PC-9 (cell line): ENCODE data around the gene CLCN3. TPM values are rescaled to one million over a fixed set of nuclear protein-coding genes. Genes with fewer than 3 reads are reported as not detected.

Experiments
- BruUV-seq: library from RNA; stranded (reverse); fragments of 400-500 nt; replicated peaks from 2 replicates; lab custom pipeline; 2021; lab: Mats Ljungman, UMichigan
- CTCF ChIA-PET: fragments of 300-600 bp; sonication (Branson Sonifier 250); formaldehyde crosslinking; loops from one replicate; lab custom pipeline; 2022; ENCODE audit warnings: antibody characterized with exemption; lab: Charles Lee
- POLR2A ChIA-PET: fragments of 300-600 bp; sonication (Branson Sonifier 250); formaldehyde crosslinking; loops from one replicate; lab custom pipeline; 2022; ENCODE audit warnings: antibody characterized with exemption; ENCODE audit not compliant: unreplicated experiment; lab: Charles Lee
- DNase-seq, 2 experiments: peaks; one replicate each; pipeline versions ENCODE4 v3.0.0 to v3.0.0-alpha.2; 2015 to 2022; ENCODE audit warnings: mixed read lengths in 1 of 2
- H2AFZ ChIP-seq: fragments of 200-600 bp; sonication (generic); 2 replicates; pipeline ENCODE4 v1.8.1; 2017; ENCODE audit warnings: antibody characterized with exemption
- H3F3A ChIP-seq: fragments of 200-600 bp; sonication (generic); 2 replicates; pipeline ENCODE4 v1.8.1; 2017; ENCODE audit warnings: antibody characterized with exemption, mild to moderate bottlenecking, low read depth; ENCODE audit not compliant: insufficient read depth
- H3K27ac ChIP-seq: fragments of 200-600 bp; sonication (generic); 2 replicates; pipeline ENCODE4 v1.6.1; 2016; ENCODE audit warnings: mixed run types
- H3K27me3 ChIP-seq: fragments of 200-600 bp; sonication (generic); 2 replicates; pipeline ENCODE4 v1.6.1; 2016; ENCODE audit warnings: low read depth, mixed run types; ENCODE audit not compliant: insufficient read depth
- H3K36me3 ChIP-seq: fragments of 200-600 bp; sonication (generic); 2 replicates; pipeline ENCODE4 v1.6.1; 2016; ENCODE audit warnings: low read depth, mixed run types
- H3K4me1 ChIP-seq: fragments of 200-600 bp; sonication (generic); replicated peaks from 2 replicates; pipeline ENCODE4 v1.6.1; 2016; ENCODE audit warnings: mixed run types; ENCODE audit not compliant: insufficient read depth
- H3K4me2 ChIP-seq: fragments of 200-600 bp; sonication (generic); 2 replicates; pipeline ENCODE4 v1.6.1; 2017; ENCODE audit warnings: mixed run types
- H3K4me3 ChIP-seq: fragments of 200-600 bp; sonication (generic); 2 replicates; pipeline ENCODE4 v1.6.1; 2016; ENCODE audit warnings: mixed run types
- H3K79me2 ChIP-seq: fragments of 200-600 bp; sonication (generic); 2 replicates; pipeline ENCODE4 v1.6.1; 2017; ENCODE audit warnings: low read depth, mixed run types
- H3K9me2 ChIP-seq: fragments of 200-600 bp; sonication (generic); 2 replicates; pipeline ENCODE4 v1.8.1; 2017; ENCODE audit warnings: mild to moderate bottlenecking; ENCODE audit not compliant: insufficient read depth
- H3K9me3 ChIP-seq: fragments of 200-600 bp; sonication (generic); 2 replicates; pipeline ENCODE4 v1.8.1; 2016; ENCODE audit warnings: low read depth; ENCODE audit not compliant: insufficient read depth
- H4K20me1 ChIP-seq: fragments of 200-600 bp; sonication (generic); 2 replicates; pipeline ENCODE4 v1.8.1; 2017; ENCODE audit not compliant: insufficient read depth
- EZH2 ChIP-seq: fragments of 200-600 bp; sonication (generic); IDR thresholded peaks from 2 replicates; pipeline ENCODE4 v1.8.0; 2017; ENCODE audit warnings: antibody characterized with exemption, low read depth
- intact Hi-C: fragments of 100-400 bp; cut with micrococcal nuclease; formaldehyde crosslinking; loops from one replicate; pipeline ENCODE4 v1.10.0; 2022; ENCODE audit not compliant: unreplicated experiment
- total RNA-seq: library from RNA; stranded (reverse); gene quantifications from 2 replicates; pipeline ENCODE4 v1.2.3, GENCODE V29; 2021
- TF ChIP-seq, protein P1 (sequence below): fragments of 200-600 bp; sonication (generic); conservative IDR thresholded peaks from 2 replicates; pipeline ENCODE4 v1.6.1; 2017; ENCODE audit warnings: mixed run types, antibody characterized with exemption, mild to moderate bottlenecking, moderate library complexity

Gene CLCN3
- total RNA-seq, 1 experiment from 2014 or later: 51.6 TPM

DNA sequence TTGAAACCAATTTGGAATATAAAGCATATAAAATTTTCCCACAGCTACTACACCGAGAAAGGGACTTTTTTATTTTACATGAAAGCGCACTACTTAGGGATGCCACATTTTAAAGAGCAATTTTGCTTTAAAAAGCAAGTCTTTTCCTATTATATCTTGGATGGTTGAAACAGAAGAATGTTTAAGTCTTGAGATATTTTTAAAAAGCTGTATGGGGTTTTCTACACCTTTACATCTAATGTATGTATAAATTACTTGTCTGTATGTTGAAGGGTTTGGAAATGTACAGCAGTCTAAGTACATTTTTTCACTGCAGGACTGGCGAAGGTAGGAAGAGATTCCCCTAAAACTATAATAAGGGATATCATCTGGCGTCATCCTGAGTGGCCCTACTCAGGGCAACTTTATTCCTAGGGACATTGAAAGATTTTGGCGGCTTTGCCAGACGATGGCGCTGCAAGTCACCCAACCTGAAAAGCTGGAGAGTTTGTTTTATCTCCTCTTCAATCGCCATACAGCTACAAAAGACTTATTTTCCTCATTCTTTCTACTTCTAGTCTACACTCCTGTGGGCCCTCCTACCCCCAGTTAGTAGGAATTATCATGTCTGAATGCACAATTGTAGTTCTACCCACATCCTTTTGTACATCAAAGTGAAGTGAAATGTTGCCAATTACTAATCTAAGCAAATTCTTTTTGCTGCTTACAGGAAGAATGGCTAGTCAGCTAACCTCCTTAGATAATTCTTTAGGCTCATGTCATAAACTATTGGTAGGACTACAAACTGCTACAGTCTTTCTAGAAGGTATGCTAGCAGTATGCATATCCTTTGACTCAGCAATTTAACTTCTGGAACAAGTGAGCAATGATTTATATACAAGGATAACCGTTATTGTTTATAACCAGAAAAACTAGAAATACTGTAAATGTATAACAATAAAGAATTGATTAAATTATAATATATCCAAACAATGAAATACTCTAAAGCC, 7.2 kb upstream of the CLCN3 start:
- H2AFZ ChIP-seq: peak overlapping the region; percentile 80
- H3K4me3 ChIP-seq: peak overlapping the region; percentile 84
- BruUV-seq: TSS peak; percentile 59
- peaks cover 12% of the 10 kb centered on the region; the same call in 1 of the 2 replicates for H3F3A ChIP-seq
- H3K79me2 ChIP-seq: peaks cover 20% of the 10 kb centered on the region
- ChIA-PET CTCF (interaction anchor here (0.5 to 1.3 kb wide), 3 partner anchors 105 to 196 kb away, joined by 3 to 5 read pairs (median 5); no protein-coding TSS in a partner anchor), POLR2A (interaction anchor here (0.5 to 0.7 kb wide), 4 partner anchors 10 to 46 kb away, joined by 3 to 5 read pairs (median 4); no protein-coding TSS in a partner anchor)
- H4K20me1 ChIP-seq: no peaks in the 10 kb centered on the region
- H3K27me3 ChIP-seq: no peaks in the 10 kb centered on the region
- peaks cover 20% of the 10 kb centered on the region for H3K4me1 ChIP-seq
- no peaks in the 10 kb centered on the region for H3K36me3 ChIP-seq
- intact Hi-C loops: loop anchor here (1.0 to 10.0 kb wide), 6 partner anchors 109 to 477 kb away; partner anchors contain the start of gene MFAP3L
- no peaks in the 10 kb centered on the region for H3K9me2 ChIP-seq
- H3K27ac ChIP-seq: peak overlapping the region; percentile 82
- peak; percentile 73 for DNase-seq
- H3K4me2 ChIP-seq: peak overlapping the region; percentile 89
- no peaks in the 10 kb centered on the region for H3K9me3 ChIP-seq
- TF ChIP-seq, protein P1, sequence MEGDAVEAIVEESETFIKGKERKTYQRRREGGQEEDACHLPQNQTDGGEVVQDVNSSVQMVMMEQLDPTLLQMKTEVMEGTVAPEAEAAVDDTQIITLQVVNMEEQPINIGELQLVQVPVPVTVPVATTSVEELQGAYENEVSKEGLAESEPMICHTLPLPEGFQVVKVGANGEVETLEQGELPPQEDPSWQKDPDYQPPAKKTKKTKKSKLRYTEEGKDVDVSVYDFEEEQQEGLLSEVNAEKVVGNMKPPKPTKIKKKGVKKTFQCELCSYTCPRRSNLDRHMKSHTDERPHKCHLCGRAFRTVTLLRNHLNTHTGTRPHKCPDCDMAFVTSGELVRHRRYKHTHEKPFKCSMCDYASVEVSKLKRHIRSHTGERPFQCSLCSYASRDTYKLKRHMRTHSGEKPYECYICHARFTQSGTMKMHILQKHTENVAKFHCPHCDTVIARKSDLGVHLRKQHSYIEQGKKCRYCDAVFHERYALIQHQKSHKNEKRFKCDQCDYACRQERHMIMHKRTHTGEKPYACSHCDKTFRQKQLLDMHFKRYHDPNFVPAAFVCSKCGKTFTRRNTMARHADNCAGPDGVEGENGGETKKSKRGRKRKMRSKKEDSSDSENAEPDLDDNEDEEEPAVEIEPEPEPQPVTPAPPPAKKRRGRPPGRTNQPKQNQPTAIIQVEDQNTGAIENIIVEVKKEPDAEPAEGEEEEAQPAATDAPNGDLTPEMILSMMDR: peak; percentile 77
- no peak for TF ChIP-seq EZH2

DNA sequence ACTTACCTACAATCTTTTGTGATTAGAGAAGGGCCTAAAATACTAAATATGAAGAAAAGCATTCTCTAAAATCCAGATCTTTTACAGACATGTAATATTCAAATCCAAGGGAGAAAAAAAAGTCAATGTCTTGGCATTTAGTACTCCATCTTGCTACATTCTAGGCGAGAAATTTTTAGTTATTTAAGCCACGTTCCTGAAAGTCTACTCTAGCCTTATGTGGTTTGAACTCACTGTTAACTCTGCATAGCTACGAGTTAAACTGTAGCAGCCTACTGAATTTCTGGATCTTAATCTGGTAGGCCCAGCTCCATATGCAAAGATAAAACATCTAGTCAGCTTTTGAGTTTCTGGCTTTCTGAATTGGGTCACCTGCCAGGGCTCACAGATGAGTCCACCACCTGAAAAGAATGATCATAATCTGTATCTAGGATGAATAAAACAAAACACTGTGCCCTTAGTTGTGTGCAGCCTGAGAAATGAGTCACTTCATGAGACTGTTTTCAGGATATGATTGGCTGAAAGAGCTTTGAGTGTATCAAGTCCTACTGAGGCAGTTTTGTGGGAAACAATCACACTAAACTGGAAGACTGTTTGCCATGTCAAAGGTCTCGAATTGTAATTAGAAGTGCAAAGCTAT, 4.8 kb upstream of the CLCN3 start:
- Histone ChIP-seq H3K27ac (no peak overlapping the region), H3K36me3 (no peaks in the 10 kb centered on the region), H3K27me3 (no peaks in the 10 kb centered on the region), H3F3A (peaks cover 17% of the 10 kb centered on the region; the same call in 1 of the 2 replicates), H3K4me2 (no peak overlapping the region), H2AFZ (no peak overlapping the region), H3K79me2 (peaks cover 13% of the 10 kb centered on the region), H3K9me3 (no peaks in the 10 kb centered on the region), H3K9me2 (no peaks in the 10 kb centered on the region), H3K4me3 (no peak overlapping the region), H4K20me1 (no peaks in the 10 kb centered on the region), H3K4me1 (peaks cover 23% of the 10 kb centered on the region)
- CTCF ChIA-PET: no interaction called here
- BruUV-seq: no TSS peak
- POLR2A ChIA-PET: no interaction called here
- DNase-seq: no peak
- intact Hi-C loops: loop anchor here (10.0 kb wide), 1 partner anchor 329 kb away; no protein-coding TSS in a partner anchor
- TF ChIP-seq EZH2: no peak
- TF ChIP-seq, protein P1: no peak

DNA sequence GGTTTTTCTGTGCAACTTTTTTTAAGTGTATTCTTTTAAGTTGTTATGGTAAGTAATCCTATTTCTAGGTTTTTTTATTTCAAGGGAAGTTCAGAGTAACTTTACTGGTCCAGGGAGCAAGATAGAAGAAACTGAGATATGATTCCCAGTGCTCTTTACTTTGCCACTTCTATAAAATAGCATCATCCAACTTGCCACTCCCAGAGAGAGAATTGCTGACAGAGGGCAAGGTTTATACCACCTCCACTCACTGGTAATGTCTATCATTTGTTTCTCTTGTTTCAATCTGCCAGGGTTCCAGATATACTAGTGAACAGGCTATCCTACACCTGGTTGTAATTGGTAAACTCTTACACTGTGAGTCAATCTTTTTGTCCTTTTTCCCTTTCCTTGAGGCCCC, 3.5 kb upstream of the CLCN3 start:
- H3K27me3 ChIP-seq: no peaks in the 10 kb centered on the region
- H3K4me2 ChIP-seq: no peak overlapping the region
- no peak overlapping the region for H3K27ac ChIP-seq
- H3K36me3 ChIP-seq: no peaks in the 10 kb centered on the region
- no peak overlapping the region for H2AFZ ChIP-seq
- ChIA-PET CTCF (no interaction called here), POLR2A (no interaction called here)
- intact Hi-C loops: loop anchor here (10.0 kb wide), 1 partner anchor 328 kb away; no protein-coding TSS in a partner anchor
- peaks cover 14% of the 10 kb centered on the region for H3K79me2 ChIP-seq
- no peak for DNase-seq
- no TSS peak for BruUV-seq
- no peak for TF ChIP-seq EZH2
- TF ChIP-seq, protein P1: no peak
- no peak overlapping the region for H3K4me3 ChIP-seq
- H3F3A ChIP-seq: peaks cover 17% of the 10 kb centered on the region; the same call in 1 of the 2 replicates
- no peaks in the 10 kb centered on the region for H4K20me1 ChIP-seq
- no peaks in the 10 kb centered on the region for H3K9me2 ChIP-seq
- no peaks in the 10 kb centered on the region for H3K9me3 ChIP-seq
- peaks cover 14% of the 10 kb centered on the region for H3K4me1 ChIP-seq
